ENCODE data around the gene USP10.

Gene USP10

GRCh38 chr16:84817613-84818012 is 117.8 kb downstream of the USP10 start:
- FAIRE-seq: no peak

GRCh38 chr16:84818133-84818532 is 118.3 kb downstream of the USP10 start:
- FAIRE-seq (no peak), DNase-seq (ENCODE audit: extremely low spot score, insufficient read length, low read depth) (no peak)

More at GRCh38 chr16:84817613-84818012, 117.8 kb downstream of the USP10 start:
- DNase-seq (ENCODE audit: extremely low spot score, insufficient read length, low read depth): no peak

- FAIRE-seq (no peak), DNase-seq (ENCODE audit: extremely low spot score, insufficient read length, low read depth) (no peak)
Measured at GRCh38 chr16:84818989-84819643, 119.3 kb downstream of the USP10 start.

- FAIRE-seq: no peak
- peak; percentile 38 for DNase-seq (ENCODE audit: extremely low spot score, insufficient read length, low read depth)
Measured at GRCh38 chr16:84819644-84820304, 120.0 kb downstream of the USP10 start, which contains the start of gene CRISPLD2. TSS of gene CRISPLD2 (plus strand) at chr16:84819985. CDS start at chr16:84838496, 18,511 bp downstream.

GRCh38 chr16:84820305-84820684 is 120.5 kb downstream of the USP10 start:
- no peak for FAIRE-seq
- no peak for DNase-seq (ENCODE audit: extremely low spot score, insufficient read length, low read depth)

- no peak for DNase-seq (ENCODE audit: extremely low spot score, insufficient read length, low read depth)
- no peak for FAIRE-seq
Measured at GRCh38 chr16:84820771-84821170, 121.0 kb downstream of the USP10 start.

GRCh38 chr16:84821179-84821578 is 121.4 kb downstream of the USP10 start:
- no peak for FAIRE-seq

GRCh38 chr16:84821728-84822689 is 122.2 kb downstream of the USP10 start:
- DNase-seq (ENCODE audit: extremely low spot score, insufficient read length, low read depth) (no peak), FAIRE-seq (no peak)

More at GRCh38 chr16:84821179-84821578, 121.4 kb downstream of the USP10 start:
- DNase-seq (ENCODE audit: extremely low spot score, insufficient read length, low read depth): no peak

- FAIRE-seq (no peak), DNase-seq (ENCODE audit: extremely low spot score, insufficient read length, low read depth) (no peak)
Measured at GRCh38 chr16:84822990-84823389, 123.2 kb downstream of the USP10 start.

GRCh38 chr16:84823484-84823883 is 123.7 kb downstream of the USP10 start:
- no peak for FAIRE-seq
- no peak for DNase-seq (ENCODE audit: extremely low spot score, insufficient read length, low read depth)

GRCh38 chr16:84823926-84824325 is 124.1 kb downstream of the USP10 start:
- FAIRE-seq (no peak), DNase-seq (ENCODE audit: extremely low spot score, insufficient read length, low read depth) (no peak)

- no peak for FAIRE-seq
- no peak for DNase-seq (ENCODE audit: extremely low spot score, insufficient read length, low read depth)
Measured at GRCh38 chr16:84825896-84826557, 126.2 kb downstream of the USP10 start.

GRCh38 chr16:84826558-84826941 is 126.8 kb downstream of the USP10 start:
- FAIRE-seq (no peak), DNase-seq (ENCODE audit: extremely low spot score, insufficient read length, low read depth) (no peak)

- DNase-seq (ENCODE audit: extremely low spot score, insufficient read length, low read depth): no peak
- FAIRE-seq: no peak
Measured at GRCh38 chr16:84827131-84827574, 127.4 kb downstream of the USP10 start.

- DNase-seq (ENCODE audit: extremely low spot score, insufficient read length, low read depth): no peak
- FAIRE-seq: no peak
Measured at GRCh38 chr16:84827897-84828296, 128.1 kb downstream of the USP10 start.

- no peak for FAIRE-seq
Measured at GRCh38 chr16:84828322-84828721, 128.5 kb downstream of the USP10 start.

More at GRCh38 chr16:84828322-84828721, 128.5 kb downstream of the USP10 start:
- no peak for DNase-seq (ENCODE audit: extremely low spot score, insufficient read length, low read depth)

All from GM18507 (cell line).